ENCODE measurements around the gene HDAC5. TPM values are rescaled to one million over a fixed set of nuclear protein-coding genes. Genes with fewer than 3 reads are reported as not detected.
"Not testable (repeated sequence)": the region's sequence is repeated elsewhere in the genome, so short reads cannot be mapped to it uniquely, and the experiment has no call there.

The HDAC5 gene
- total and polyA plus RNA-seq, 2 donors (not counting 1 experiment from before 2014, with no cell fraction given) = 31.3 to 125 TPM

DNA sequence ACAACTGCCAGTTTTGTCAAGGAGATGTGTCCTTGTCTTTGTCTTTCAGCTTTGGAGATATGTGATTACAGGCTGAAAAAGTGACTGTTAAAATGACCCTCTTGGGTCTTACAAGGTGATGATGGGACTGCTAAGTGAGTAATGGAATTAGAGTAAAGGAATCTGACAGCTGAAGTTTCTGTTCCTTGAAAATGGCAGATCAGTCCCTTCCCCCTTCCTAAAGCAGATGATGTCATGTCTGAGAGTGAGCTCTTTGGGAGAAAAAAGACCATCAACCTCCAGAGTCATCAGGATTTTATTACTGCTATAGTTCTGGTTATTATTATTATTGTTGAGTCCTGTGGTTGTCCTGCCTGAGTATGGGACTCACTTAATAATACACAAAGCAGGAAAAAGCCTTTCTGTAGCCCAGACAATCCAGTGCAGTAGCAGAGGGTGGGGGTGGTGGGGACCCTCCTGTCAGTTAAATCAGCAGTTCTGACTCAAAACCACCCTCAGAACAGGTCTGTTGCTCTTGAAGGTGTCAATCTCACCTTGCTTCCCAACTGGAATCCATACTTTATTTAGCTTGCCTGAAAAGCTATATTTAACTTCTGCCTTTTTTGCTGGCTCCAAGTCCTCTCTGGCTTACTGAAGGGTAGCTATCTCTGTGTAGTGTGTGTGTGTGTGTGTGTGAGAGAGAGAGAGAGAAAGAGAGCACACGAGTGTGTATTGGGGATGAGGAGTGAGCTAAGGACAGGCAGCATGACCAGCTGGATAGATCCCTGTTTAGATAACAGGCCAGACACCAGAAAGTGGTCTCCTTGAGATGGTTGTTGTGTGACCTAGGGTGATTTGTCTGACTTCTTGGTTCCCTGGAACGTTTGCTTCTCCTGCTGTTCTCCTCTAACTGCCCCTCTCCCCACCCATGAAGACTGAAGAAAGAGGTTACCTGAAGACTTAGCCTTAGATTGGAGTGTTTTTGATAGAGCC, 23.2 kb upstream of the HDAC5 start:
- Histone ChIP-seq H3K79me2 (ENCODE audit: control insufficient read depth, insufficient read depth, low read length) (peaks cover 5% of the 10 kb centered on the region), H4K20me1 (ENCODE audit: control insufficient read depth, extremely low read depth, insufficient read depth, low read length) (no peaks in the 10 kb centered on the region), H3K4me2 (ENCODE audit: extremely low read depth, insufficient read depth, low read length) (no peak overlapping the region), H3K27me3 (ENCODE audit: control insufficient read depth, insufficient read depth, low read length) (no peaks in the 10 kb centered on the region), H3K4me1 (ENCODE audit: control insufficient read depth, extremely low read depth, insufficient read depth, low read length) (peaks cover 4% of the 10 kb centered on the region), H3K9me3 (ENCODE audit: control insufficient read depth, insufficient read depth, low read depth, low read length) (no peaks in the 10 kb centered on the region), H3K27ac (ENCODE audit: insufficient read depth, low read length) (no peak overlapping the region), H3K9ac (ENCODE audit: insufficient read depth, low read length) (no peak overlapping the region), H3K36me3 (ENCODE audit: control insufficient read depth, insufficient read depth, low read length) (peaks cover 10% of the 10 kb centered on the region), H3K4me3 (replicated peaks in 1 of 4; ENCODE audit: control extremely low read depth in 1 of 4, insufficient read depth in 1 of 4, low read depth in 3 of 4, low read length in 4 of 4) (no peak overlapping the region), H2AFZ (ENCODE audit: low read length) (no peak overlapping the region)
- no peak for TF ChIP-seq EZH2 (IDR thresholded peaks at IDR 0.05; ENCODE audit: low read length, missing control alignments)
- TF ChIP-seq, protein P1, sequence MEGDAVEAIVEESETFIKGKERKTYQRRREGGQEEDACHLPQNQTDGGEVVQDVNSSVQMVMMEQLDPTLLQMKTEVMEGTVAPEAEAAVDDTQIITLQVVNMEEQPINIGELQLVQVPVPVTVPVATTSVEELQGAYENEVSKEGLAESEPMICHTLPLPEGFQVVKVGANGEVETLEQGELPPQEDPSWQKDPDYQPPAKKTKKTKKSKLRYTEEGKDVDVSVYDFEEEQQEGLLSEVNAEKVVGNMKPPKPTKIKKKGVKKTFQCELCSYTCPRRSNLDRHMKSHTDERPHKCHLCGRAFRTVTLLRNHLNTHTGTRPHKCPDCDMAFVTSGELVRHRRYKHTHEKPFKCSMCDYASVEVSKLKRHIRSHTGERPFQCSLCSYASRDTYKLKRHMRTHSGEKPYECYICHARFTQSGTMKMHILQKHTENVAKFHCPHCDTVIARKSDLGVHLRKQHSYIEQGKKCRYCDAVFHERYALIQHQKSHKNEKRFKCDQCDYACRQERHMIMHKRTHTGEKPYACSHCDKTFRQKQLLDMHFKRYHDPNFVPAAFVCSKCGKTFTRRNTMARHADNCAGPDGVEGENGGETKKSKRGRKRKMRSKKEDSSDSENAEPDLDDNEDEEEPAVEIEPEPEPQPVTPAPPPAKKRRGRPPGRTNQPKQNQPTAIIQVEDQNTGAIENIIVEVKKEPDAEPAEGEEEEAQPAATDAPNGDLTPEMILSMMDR (conservative IDR thresholded peaks at IDR 0.05 in 1 of 2, IDR thresholded peaks at IDR 0.05 in 1 of 2; ENCODE audit: low read depth in 1 of 2, low read length in 2 of 2) = no peak
- DNase-seq (ENCODE audit: low read depth in 2 of 2) = no peak

DNA sequence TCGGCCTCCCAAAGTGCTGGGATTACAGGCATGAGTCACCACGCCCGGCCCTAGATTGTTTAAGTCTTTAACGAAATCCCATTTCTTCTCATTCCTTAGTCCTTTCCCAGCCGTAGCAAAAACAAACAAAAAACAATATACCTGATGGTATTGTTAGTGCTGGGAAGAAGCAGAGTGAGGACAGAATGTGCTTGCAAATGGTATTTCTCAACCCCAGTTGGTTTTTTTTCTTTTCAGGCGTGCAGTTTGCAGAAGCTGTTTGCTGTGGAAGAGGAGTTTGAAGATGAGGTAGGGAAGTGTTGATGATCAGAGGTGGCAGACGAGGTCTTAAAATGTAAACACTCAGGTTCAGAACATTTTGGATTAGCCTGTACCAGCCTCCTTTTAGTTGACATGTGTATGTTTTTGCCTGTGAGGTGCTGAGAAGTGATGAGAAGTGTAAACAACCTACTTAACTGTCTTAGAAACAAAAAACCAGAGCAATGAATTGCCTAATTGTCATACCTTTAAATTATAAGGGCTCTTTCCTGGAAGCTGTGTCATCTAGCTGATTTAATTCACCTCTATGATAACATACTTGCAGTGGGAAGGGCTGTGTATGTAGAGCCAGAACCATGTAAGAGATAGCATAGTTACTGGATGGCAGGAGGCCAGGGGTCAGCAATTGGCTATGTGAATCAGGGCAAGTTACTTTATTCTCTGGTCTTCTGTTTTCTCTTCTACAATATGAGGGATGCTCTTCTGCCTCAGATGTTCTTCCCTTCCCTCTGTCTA, 21.7 kb upstream of the HDAC5 start:
- no peak overlapping the region for H3K9ac ChIP-seq (ENCODE audit: insufficient read depth, low read length)
- no peaks in the 10 kb centered on the region for H4K20me1 ChIP-seq (ENCODE audit: control insufficient read depth, extremely low read depth, insufficient read depth, low read length)
- H3K4me1 ChIP-seq (ENCODE audit: control insufficient read depth, extremely low read depth, insufficient read depth, low read length) = peaks cover 4% of the 10 kb centered on the region
- no peak overlapping the region for H3K4me3 ChIP-seq (replicated peaks in 1 of 4; ENCODE audit: control extremely low read depth in 1 of 4, insufficient read depth in 1 of 4, low read depth in 3 of 4, low read length in 4 of 4)
- no peaks in the 10 kb centered on the region for H3K27me3 ChIP-seq (ENCODE audit: control insufficient read depth, insufficient read depth, low read length)
- peaks cover 10% of the 10 kb centered on the region for H3K36me3 ChIP-seq (ENCODE audit: control insufficient read depth, insufficient read depth, low read length)
- TF ChIP-seq EZH2 (IDR thresholded peaks at IDR 0.05; ENCODE audit: low read length, missing control alignments) = no peak
- TF ChIP-seq, protein P1 (conservative IDR thresholded peaks at IDR 0.05 in 1 of 2, IDR thresholded peaks at IDR 0.05 in 1 of 2; ENCODE audit: low read depth in 1 of 2, low read length in 2 of 2) = no peak
- H3K27ac ChIP-seq (ENCODE audit: insufficient read depth, low read length) = no peak overlapping the region
- no peak overlapping the region for H2AFZ ChIP-seq (ENCODE audit: low read length)
- no peak overlapping the region for H3K4me2 ChIP-seq (ENCODE audit: extremely low read depth, insufficient read depth, low read length)
- peaks cover 3% of the 10 kb centered on the region for H3K79me2 ChIP-seq (ENCODE audit: control insufficient read depth, insufficient read depth, low read length)
- H3K9me3 ChIP-seq (ENCODE audit: control insufficient read depth, insufficient read depth, low read depth, low read length) = no peaks in the 10 kb centered on the region
- DNase-seq (ENCODE audit: low read depth in 2 of 2) = peak in 1 of 2 donors; percentile 15

DNA sequence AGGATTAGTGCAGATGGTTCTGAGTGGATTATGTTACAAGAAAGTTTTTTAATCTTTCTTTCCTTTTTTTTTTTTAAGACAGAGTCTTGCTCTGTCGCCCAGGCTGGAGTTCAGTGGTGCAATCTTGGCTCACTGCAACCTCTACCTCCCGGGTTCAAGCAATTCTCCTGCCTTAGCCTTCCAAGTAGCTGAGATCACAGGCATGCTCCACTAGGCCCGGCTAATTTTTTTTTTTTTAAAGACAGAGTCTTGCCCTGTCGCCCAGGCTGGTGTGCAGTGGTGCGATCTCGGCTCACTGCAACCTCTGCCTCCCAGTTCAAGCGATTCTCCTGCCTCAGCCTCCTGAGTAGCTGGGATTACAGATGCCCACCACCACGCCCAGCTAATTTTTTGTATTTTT, 20.5 kb upstream of the HDAC5 start:
- peaks cover 10% of the 10 kb centered on the region for H3K36me3 ChIP-seq (ENCODE audit: control insufficient read depth, insufficient read depth, low read length)
- H3K4me2 ChIP-seq (ENCODE audit: extremely low read depth, insufficient read depth, low read length); H3K4me3 ChIP-seq (replicated peaks in 1 of 4; ENCODE audit: control extremely low read depth in 1 of 4, insufficient read depth in 1 of 4, low read depth in 3 of 4, low read length in 4 of 4); H3K9ac ChIP-seq (ENCODE audit: insufficient read depth, low read length); DNase-seq (ENCODE audit: low read depth in 2 of 2); H4K20me1 ChIP-seq (ENCODE audit: control insufficient read depth, extremely low read depth, insufficient read depth, low read length); H3K9me3 ChIP-seq (ENCODE audit: control insufficient read depth, insufficient read depth, low read depth, low read length); H2AFZ ChIP-seq (ENCODE audit: low read length); H3K27me3 ChIP-seq (ENCODE audit: control insufficient read depth, insufficient read depth, low read length); H3K27ac ChIP-seq (ENCODE audit: insufficient read depth, low read length); H3K4me1 ChIP-seq (ENCODE audit: control insufficient read depth, extremely low read depth, insufficient read depth, low read length); H3K79me2 ChIP-seq (ENCODE audit: control insufficient read depth, insufficient read depth, low read length): not testable (repeated sequence)
